GM13976 (cell line): ENCODE results near the gene SLC25A38.
"Not testable (repeated sequence)": the region's sequence is repeated elsewhere in the genome, so short reads cannot be mapped to it uniquely, and the experiment has no call there.

Experiments used
- DNase-seq: peaks from one replicate; pipeline ENCODE4 v3.0.0; 2012; ENCODE audit warnings: low spot score
- in situ Hi-C: fragments of 300-500 bp; cut with MboI; formaldehyde crosslinking; loops from one replicate; pipeline ENCODE4 v1.12.0; 2022; ENCODE audit warnings: low sequenced_read_pairs, mixed read lengths, inconsistent platforms; ENCODE audit not compliant: unreplicated experiment
- TF ChIP-seq, protein P1 (sequence below): IDR thresholded peaks from 2 replicates; pipeline ENCODE4 v1.5.1; 2012; ENCODE audit warnings: borderline replicate concordance, mild to moderate bottlenecking; ENCODE audit not compliant: insufficient read depth; ENCODE audit errors: extremely low read depth, missing control alignments, control extremely low read depth

Gene SLC25A38

DNA sequence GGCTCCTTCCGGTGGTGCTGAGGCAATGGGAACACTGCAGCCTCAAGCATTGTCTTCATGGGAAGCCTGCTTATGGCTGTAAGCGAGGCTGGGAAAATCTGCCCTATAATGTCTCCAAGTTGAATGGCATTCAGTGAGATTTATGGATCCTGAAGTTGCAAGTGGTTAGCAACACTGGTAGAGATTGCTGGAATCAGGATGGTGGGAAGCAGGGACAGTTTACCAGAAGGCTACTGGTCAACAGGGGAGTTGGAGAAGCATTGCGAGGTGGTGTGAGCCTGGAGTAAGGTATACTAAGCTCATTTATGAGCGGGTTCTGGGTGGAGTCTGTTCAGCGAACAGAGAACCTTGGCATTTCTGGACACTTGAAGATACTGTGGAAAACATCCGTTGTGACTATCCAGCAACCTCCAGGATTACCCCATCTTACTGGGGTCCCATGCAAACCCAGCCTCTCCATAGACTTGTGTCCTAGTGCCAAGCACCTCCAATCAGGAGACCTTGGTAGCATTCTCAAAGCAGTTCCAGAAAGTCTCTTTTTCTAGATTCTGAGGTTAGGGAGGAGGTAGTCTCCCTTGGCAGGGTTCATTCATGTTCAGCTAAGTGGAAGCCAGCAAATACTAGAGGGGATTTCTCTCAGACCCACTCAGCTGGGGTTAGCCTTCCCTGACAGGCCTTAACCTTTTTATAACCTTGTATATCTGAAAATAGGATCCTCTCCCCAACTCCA lies 30.7 kb downstream of the SLC25A38 start:
- no peak for DNase-seq
- in situ Hi-C loops, result no loop called here
- TF ChIP-seq, protein P1, sequence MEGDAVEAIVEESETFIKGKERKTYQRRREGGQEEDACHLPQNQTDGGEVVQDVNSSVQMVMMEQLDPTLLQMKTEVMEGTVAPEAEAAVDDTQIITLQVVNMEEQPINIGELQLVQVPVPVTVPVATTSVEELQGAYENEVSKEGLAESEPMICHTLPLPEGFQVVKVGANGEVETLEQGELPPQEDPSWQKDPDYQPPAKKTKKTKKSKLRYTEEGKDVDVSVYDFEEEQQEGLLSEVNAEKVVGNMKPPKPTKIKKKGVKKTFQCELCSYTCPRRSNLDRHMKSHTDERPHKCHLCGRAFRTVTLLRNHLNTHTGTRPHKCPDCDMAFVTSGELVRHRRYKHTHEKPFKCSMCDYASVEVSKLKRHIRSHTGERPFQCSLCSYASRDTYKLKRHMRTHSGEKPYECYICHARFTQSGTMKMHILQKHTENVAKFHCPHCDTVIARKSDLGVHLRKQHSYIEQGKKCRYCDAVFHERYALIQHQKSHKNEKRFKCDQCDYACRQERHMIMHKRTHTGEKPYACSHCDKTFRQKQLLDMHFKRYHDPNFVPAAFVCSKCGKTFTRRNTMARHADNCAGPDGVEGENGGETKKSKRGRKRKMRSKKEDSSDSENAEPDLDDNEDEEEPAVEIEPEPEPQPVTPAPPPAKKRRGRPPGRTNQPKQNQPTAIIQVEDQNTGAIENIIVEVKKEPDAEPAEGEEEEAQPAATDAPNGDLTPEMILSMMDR, result no peak

GRCh38 chr3:39414421-39414907 lies 31.3 kb downstream of the SLC25A38 start:
- TF ChIP-seq, protein P1, result no peak
- in situ Hi-C loops, result no loop called here
- DNase-seq, result no peak

DNA sequence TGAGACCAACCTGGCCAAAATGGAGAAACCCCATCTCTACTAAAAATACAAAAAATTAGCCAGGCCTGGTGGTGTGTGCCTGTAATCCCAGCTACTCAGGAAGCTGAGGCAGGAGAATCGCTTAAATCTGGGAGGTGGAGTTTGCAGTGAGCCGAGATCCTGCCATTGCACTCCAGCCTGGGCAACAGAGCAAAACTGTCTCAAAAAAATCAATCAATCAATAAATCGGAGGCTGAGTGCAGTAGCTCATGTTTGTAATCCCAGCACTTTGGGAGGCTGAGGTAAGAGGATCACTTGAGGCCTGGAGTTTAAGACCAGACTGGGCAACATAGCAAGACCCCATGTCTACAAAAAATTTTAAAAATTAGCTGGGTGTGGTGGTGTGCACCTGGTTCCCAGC lies 32.1 kb downstream of the SLC25A38 start:
- in situ Hi-C loops, DNase-seq: not testable (repeated sequence)

DNA sequence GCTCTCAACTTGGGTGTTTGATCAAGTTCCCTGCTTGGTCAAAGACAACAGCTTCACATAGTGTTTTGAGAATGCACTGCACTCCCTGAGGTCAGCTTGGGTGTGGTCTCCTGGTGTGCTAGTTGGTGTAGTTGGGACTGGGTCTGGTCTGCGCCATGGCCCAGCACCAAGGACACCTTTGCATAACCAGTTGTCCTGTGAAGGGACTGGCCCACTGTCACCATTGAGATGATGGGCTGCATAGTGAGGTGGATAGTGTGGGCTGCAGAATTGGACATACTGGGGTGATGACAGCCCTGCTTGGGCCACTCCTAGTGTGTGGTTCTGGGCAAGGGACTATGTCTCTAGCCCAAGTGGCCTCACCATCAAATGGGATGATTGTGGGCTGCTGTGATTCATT lies 32.8 kb downstream of the SLC25A38 start:
- in situ Hi-C loops, result no loop called here
- no peak for DNase-seq
- TF ChIP-seq, protein P1, result no peak

DNA sequence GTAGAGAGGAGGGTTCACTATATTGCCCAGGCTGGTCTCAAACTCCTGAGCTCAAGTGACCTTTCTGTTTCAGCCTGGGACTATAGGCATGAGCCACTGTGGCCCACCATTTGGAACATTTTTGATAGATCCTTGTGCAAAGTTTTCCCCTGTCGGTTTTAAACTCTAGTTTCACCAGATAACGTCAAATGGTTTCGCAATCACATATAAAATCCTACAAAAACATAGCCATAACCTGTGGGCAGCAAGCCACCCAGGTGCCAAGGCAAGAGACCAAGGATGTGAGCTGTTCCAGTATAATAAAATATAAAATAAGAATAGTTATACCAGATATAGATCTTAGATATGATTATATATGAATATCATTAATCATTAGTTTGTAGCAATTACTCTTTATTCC lies 33.8 kb downstream of the SLC25A38 start:
- in situ Hi-C loops, DNase-seq: not testable (repeated sequence)

- DNase-seq, in situ Hi-C loops: not testable (repeated sequence)
Observed at GRCh38 chr3:39418556-39419225, 35.5 kb downstream of the SLC25A38 start.

GRCh38 chr3:39419742-39420315 lies 36.7 kb downstream of the SLC25A38 start:
- in situ Hi-C loops, result no loop called here
- no peak for DNase-seq
- TF ChIP-seq, protein P1, result no peak

DNA sequence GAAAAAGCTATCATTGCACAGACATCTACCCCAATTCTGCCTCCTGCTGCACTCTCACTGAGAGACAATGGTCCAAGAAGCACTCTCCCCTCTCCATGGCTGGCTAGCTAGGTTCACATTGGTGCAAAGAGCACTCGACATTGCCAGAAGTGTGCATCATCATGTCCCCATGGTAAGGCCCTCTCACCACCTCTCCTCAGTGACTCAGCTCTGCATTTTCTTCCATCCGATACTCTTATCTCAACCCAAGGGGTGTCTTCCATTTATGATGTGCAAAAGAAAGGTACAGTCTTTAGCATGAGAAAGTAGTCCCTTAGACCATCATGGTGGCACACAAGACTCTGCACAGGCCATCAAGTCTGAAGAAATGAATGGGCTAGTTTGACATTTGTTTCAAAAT lies 37.4 kb downstream of the SLC25A38 start:
- no peak for DNase-seq
- in situ Hi-C loops, result no loop called here
- TF ChIP-seq, protein P1, result no peak
